Endothelial cell of umbilical vein (primary cell): ENCODE data around the gene NYAP1. TPM values are rescaled to one million over a fixed set of nuclear protein-coding genes. Genes with fewer than 3 reads are reported as not detected.
"Not testable (repeated sequence)": the region's sequence is repeated elsewhere in the genome, so short reads cannot be mapped to it uniquely, and the experiment has no call there.

Experiments used
- BruUV-seq: library from RNA; stranded (reverse); fragments of 400-500 nt; replicated peaks from 2 replicates; lab custom pipeline; 2021; lab: Mats Ljungman, UMichigan
- CTCF ChIA-PET: fragments of 300-600, 350-600 bp; sonication (Branson Sonifier 250); formaldehyde crosslinking; loops from one replicate; lab custom pipeline; 2021; ENCODE audit warnings: antibody characterized with exemption, inconsistent platforms; lab: Charles Lee
- POLR2A ChIA-PET: fragments of 300-600, 350-600 bp; sonication (Branson Sonifier 250); formaldehyde crosslinking; loops from one replicate; lab custom pipeline; 2021; ENCODE audit warnings: antibody characterized with exemption, inconsistent platforms; lab: Charles Lee
- DNase-seq: peaks from one replicate; pipeline ENCODE4 v3.0.0-alpha.2; 2011; ENCODE audit warnings: low read depth, low spot score
- FAIRE-seq: peaks from 2 replicates; lab custom pipeline; 2011; peaks lifted over from hg19 to GRCh38; lab: Jason Lieb, UNC
- H2AFZ ChIP-seq: 2 replicates; pipeline ENCODE4 v1.6.0; 2012; ENCODE audit warnings: low read depth, low read length, control low read depth, inconsistent platforms
- H3K27ac ChIP-seq: 2 replicates; pipeline ENCODE4 v1.5.1; 2011; ENCODE audit warnings: low read depth, mild to moderate bottlenecking, control low read depth, low read length, moderate library complexity; ENCODE audit not compliant: insufficient read depth
- H3K27me3 ChIP-seq, 2 experiments: 2 replicates each; pipeline versions ENCODE4 v1.6.0 to v1.6.1; 2011; ENCODE audit warnings: low read length in 2 of 2, mixed read lengths in 1 of 2; ENCODE audit not compliant: control insufficient read depth in 2 of 2, insufficient read depth in 2 of 2
- H3K36me3 ChIP-seq, 2 experiments: 2 replicates in 1 of 2; 3 replicates in 1 of 2; pipeline ENCODE4 v1.5.1; 2011; ENCODE audit warnings: low read length in 2 of 2, mild to moderate bottlenecking in 1 of 2, moderate library complexity in 1 of 2; ENCODE audit not compliant: control insufficient read depth in 2 of 2, insufficient read depth in 2 of 2; ENCODE audit errors: extremely low read depth in 1 of 2
- H3K4me1 ChIP-seq: 3 replicates; pipeline ENCODE4 v1.5.1; 2011; ENCODE audit warnings: mild to moderate bottlenecking, low read length; ENCODE audit not compliant: control insufficient read depth, insufficient read depth; ENCODE audit errors: extremely low read depth
- H3K4me2 ChIP-seq: 2 replicates; pipeline ENCODE4 v1.6.1; 2011; ENCODE audit warnings: low read length, control low read depth, mixed read lengths; ENCODE audit not compliant: insufficient read depth
- H3K4me3 ChIP-seq, 3 experiments: fragments of 200-600 bp in 1 of 3; sonication (generic), shearing (Covaris generic) in 1 of 3; replicated peaks in 1 of 3; 2 replicates each; pipeline ENCODE4 v1.5.1; 2011 to 2016; ENCODE audit warnings: control low read depth in 3 of 3, low read length in 3 of 3, mild to moderate bottlenecking in 2 of 3, inconsistent platforms in 1 of 3, low read depth in 1 of 3, moderate library complexity in 1 of 3; ENCODE audit not compliant: insufficient read depth in 1 of 3
- H3K79me2 ChIP-seq: 2 replicates; pipeline ENCODE4 v1.6.0; 2012; ENCODE audit warnings: low read length, inconsistent platforms; ENCODE audit not compliant: control insufficient read depth, insufficient read depth
- H3K9ac ChIP-seq: replicated peaks from 2 replicates; pipeline ENCODE3; 2011; ENCODE audit warnings: low read length, control low read depth; ENCODE audit not compliant: insufficient read depth; ENCODE audit errors: extremely low read depth
- H3K9me1 ChIP-seq: replicated peaks from 3 replicates; pipeline ENCODE4 v1.6.0; 2011; ENCODE audit warnings: mild to moderate bottlenecking, low read length; ENCODE audit not compliant: control insufficient read depth, insufficient read depth; ENCODE audit errors: extremely low read depth
- H3K9me3 ChIP-seq: replicated peaks from 2 replicates; pipeline ENCODE4 v1.5.1; 2012; ENCODE audit warnings: low read length, inconsistent platforms; ENCODE audit not compliant: control insufficient read depth, insufficient read depth
- H4K20me1 ChIP-seq: replicated peaks from 2 replicates; pipeline ENCODE3; 2011; ENCODE audit warnings: mild to moderate bottlenecking, low read length; ENCODE audit not compliant: control insufficient read depth, insufficient read depth; ENCODE audit errors: extremely low read depth
- EZH2 ChIP-seq: IDR thresholded peaks from 2 replicates; pipeline ENCODE4 v1.6.1; 2012; ENCODE audit warnings: borderline replicate concordance, low read depth, mild to moderate bottlenecking, moderate library complexity, low read length, inconsistent platforms; ENCODE audit not compliant: severe bottlenecking
- FOS ChIP-seq: IDR thresholded peaks from 2 replicates; pipeline ENCODE4 v1.6.1; 2011; ENCODE audit warnings: mild to moderate bottlenecking, low read length, moderate library complexity, borderline replicate concordance; ENCODE audit not compliant: insufficient read depth
- GATA2 ChIP-seq: IDR thresholded peaks from 2 replicates; pipeline ENCODE4 v1.7.0; 2011; ENCODE audit warnings: low read depth, mild to moderate bottlenecking, moderate library complexity, mixed read lengths, low read length; ENCODE audit not compliant: insufficient read length, insufficient read depth
- POLR2AphosphoS5 ChIP-seq: IDR thresholded peaks from 2 replicates; pipeline ENCODE4 v1.6.1; 2012; ENCODE audit warnings: low read depth, mild to moderate bottlenecking, control low read depth, low read length, moderate library complexity; ENCODE audit not compliant: insufficient read depth
- dilution Hi-C: fragments of 300-500 bp; cut with MboI; formaldehyde crosslinking; loops from one replicate; pipeline ENCODE4 v1.15.0; 2019; ENCODE audit warnings: low sequenced_read_pairs; ENCODE audit not compliant: extremely low pct_ligation_motif_present
- intact Hi-C: fragments of 100-400 bp; cut with micrococcal nuclease; formaldehyde crosslinking; loops from one replicate; pipeline ENCODE4 v1.10.0; 2022
- polyA plus RNA-seq, 4 experiments: library from polyadenylated mRNA; depleted of rRNA in 3 of 4; stranded (reverse) in 3 of 4; unstranded in 1 of 4; fragments of >200 nt; gene quantifications; 2 replicates each; pipeline versions ENCODE4 v1.2.1 to v1.2.3, GENCODE V29; 2011 to 2012; ENCODE audit warnings: missing spikeins in 1 of 4
- total RNA-seq: library from RNA; stranded (reverse); gene quantifications from 2 replicates; pipeline ENCODE4 v1.2.3, GENCODE V29; 2021
- TF ChIP-seq, protein P1 (sequence below): IDR thresholded peaks from 2 replicates; pipeline ENCODE4 v1.6.1; 2011; ENCODE audit not compliant: insufficient read depth, insufficient read length
- TF ChIP-seq, protein P2 (sequence below), 2 donors: IDR thresholded peaks; 1 replicate in 1 of 2; 2 replicates in 1 of 2; pipeline ENCODE4 v1.5.1; 2011; ENCODE audit warnings: low read length in 2 of 2, mild to moderate bottlenecking in 2 of 2, moderate library complexity in 2 of 2, control low read depth in 1 of 2, inconsistent platforms in 1 of 2, low read depth in 1 of 2; ENCODE audit not compliant: insufficient read depth in 1 of 2; ENCODE audit errors: extremely low read depth in 1 of 2

NYAP1 gene
- total and polyA plus RNA-seq, 2 donors (not counting 3 experiments of a cell fraction or from before 2014, with no cell fraction given) = 0.37 to 2.8 TPM

DNA sequence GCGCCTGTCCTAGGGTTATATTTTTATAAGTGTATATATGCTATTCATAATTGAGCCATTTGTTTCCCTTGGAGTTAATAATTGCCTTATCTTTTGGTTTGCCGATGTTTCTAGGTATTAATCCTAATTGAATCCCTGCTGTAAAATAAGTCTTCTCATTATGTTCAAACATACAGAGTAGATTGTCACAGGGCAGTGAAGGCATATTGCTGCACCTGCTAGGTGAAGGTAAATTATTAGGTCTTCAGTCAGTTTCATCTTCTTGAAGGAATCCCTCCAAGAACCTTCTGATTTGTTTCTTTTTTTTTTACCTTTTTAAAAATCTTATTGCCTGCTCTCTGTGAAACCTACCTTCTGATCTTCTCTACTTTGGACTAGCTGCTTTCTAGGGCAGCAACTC lies 37.3 kb downstream of the NYAP1 start:
- POLR2A ChIA-PET = no interaction called here
- Histone ChIP-seq H3K4me1 (no peaks in the 10 kb centered on the region), H3K9ac (no peak overlapping the region), H3K4me2 (no peak overlapping the region), H3K36me3 (no peaks in the 10 kb centered on the region), H3K79me2 (no peaks in the 10 kb centered on the region), H2AFZ (no peak overlapping the region), H3K27ac (no peak overlapping the region), H3K9me1 (no peaks in the 10 kb centered on the region), H4K20me1 (no peaks in the 10 kb centered on the region), H3K4me3 (no peak overlapping the region), H3K27me3 (no peaks in the 10 kb centered on the region), H3K9me3 (no peaks in the 10 kb centered on the region)
- no TSS peak for BruUV-seq
- intact Hi-C loops (no loop called here), dilution Hi-C loops (no loop called here)
- TF ChIP-seq GATA2 (no peak), FOS (no peak), EZH2 (no peak), POLR2AphosphoS5 (no peak)
- TF ChIP-seq, protein P1, sequence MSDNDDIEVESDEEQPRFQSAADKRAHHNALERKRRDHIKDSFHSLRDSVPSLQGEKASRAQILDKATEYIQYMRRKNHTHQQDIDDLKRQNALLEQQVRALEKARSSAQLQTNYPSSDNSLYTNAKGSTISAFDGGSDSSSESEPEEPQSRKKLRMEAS = no peak
- TF ChIP-seq, protein P2, sequence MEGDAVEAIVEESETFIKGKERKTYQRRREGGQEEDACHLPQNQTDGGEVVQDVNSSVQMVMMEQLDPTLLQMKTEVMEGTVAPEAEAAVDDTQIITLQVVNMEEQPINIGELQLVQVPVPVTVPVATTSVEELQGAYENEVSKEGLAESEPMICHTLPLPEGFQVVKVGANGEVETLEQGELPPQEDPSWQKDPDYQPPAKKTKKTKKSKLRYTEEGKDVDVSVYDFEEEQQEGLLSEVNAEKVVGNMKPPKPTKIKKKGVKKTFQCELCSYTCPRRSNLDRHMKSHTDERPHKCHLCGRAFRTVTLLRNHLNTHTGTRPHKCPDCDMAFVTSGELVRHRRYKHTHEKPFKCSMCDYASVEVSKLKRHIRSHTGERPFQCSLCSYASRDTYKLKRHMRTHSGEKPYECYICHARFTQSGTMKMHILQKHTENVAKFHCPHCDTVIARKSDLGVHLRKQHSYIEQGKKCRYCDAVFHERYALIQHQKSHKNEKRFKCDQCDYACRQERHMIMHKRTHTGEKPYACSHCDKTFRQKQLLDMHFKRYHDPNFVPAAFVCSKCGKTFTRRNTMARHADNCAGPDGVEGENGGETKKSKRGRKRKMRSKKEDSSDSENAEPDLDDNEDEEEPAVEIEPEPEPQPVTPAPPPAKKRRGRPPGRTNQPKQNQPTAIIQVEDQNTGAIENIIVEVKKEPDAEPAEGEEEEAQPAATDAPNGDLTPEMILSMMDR (IDR thresholded peaks at IDR 0.05; ENCODE audit: extremely low read depth in 1 of 2, insufficient read depth in 1 of 2, low read depth in 1 of 2, low read length in 2 of 2) = no peak
- FAIRE-seq (no peak), DNase-seq (no peak)
- CTCF ChIA-PET = interaction anchor here (2.3 kb wide), 1 partner anchor 39 kb away, joined by 11 read pairs; no protein-coding TSS in a partner anchor

DNA sequence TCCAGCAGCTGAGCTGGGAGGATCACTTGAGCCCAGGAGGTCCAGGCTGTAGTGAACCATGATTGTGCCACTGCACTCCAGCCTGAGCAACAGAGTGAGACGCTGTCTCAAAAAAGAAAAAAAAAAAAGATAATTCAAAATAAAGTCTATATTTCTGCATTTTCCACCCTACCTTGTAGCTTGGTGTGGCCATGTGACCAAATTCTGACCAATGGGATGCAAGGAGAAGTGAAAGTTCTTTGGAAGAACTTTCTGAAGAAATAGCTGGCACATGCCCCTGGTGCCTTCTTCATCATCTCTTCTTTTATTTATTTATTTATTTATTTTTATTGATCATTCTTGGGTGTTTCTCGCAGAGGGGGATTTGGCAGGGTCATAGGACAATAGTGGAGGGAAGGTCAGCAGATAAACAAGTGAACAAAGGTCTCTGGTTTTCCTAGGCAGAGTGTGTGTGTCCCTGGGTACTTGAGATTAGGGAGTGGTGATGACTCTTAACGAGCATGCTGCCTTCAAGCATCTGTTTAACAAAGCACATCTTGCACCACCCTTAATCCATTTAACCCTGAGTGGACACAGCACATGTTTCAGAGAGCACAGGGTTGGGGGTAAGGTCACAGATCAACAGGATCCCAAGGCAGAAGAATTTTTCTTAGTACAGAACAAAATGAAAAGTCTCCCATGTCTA lies 38.3 kb downstream of the NYAP1 start:
- BruUV-seq, H3K9me1 ChIP-seq, H3K36me3 ChIP-seq, H3K4me2 ChIP-seq, H2AFZ ChIP-seq, DNase-seq, H3K79me2 ChIP-seq, H3K9me3 ChIP-seq, FAIRE-seq, POLR2A ChIA-PET, H3K4me3 ChIP-seq, H3K27me3 ChIP-seq, H4K20me1 ChIP-seq, H3K9ac ChIP-seq, H3K27ac ChIP-seq, H3K4me1 ChIP-seq, intact Hi-C loops, dilution Hi-C loops: not testable (repeated sequence)
- CTCF ChIA-PET = interaction anchor here (0.7 to 2.3 kb wide), 4 partner anchors 12 to 67 kb away, joined by 3 to 11 read pairs (median 3); no protein-coding TSS in a partner anchor

DNA sequence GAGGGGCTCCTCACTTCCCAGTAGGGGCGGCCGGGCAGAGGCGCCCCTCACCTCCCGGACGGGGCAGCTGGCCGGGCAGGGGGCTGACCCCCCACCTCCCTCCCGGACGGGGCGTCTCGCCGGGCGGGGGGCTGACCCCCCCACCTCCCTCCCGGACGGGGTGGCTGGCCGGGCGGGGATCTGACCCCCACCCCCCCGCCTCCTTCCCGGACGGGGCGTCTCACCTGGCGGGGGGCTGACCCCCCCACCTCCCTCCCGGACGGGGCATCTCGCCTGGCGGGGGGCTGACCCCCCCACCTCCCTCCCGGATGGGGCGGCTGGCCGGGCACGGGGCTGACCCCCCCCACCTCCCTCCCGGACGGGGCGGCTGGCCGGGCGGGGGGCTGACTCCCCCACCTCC lies 39.5 kb downstream of the NYAP1 start:
- dilution Hi-C loops, H3K79me2 ChIP-seq, DNase-seq, BruUV-seq, H3K9me3 ChIP-seq, H3K4me3 ChIP-seq, H3K4me2 ChIP-seq, H3K27ac ChIP-seq, H3K4me1 ChIP-seq, H3K9ac ChIP-seq, H3K27me3 ChIP-seq, H2AFZ ChIP-seq, FAIRE-seq, H3K9me1 ChIP-seq, H3K36me3 ChIP-seq, CTCF ChIA-PET, intact Hi-C loops, POLR2A ChIA-PET, H4K20me1 ChIP-seq: not testable (repeated sequence)
